Upper lobe of left lung (tissue), 4 donors: Measurements from ENCODE around the gene TLR9.

ENCODE experiments used
- POLR2A ChIP-seq, 4 donors: fragments of 450-650 bp; IDR thresholded peaks; one replicate each; pipeline ENCODE4 v1.5.1; 2016 to 2017; ENCODE audit warnings: antibody characterized with exemption in 4 of 4, mild to moderate bottlenecking in 2 of 4
- TF ChIP-seq, protein P1 (sequence below), 6 experiments: fragments of 450-650 bp in 4 of 6; fragments of 200-600 bp in 2 of 6; sonication (generic) in 2 of 6; IDR thresholded peaks; one replicate each; pipeline ENCODE4 v1.5.1; 2016 to 2019; ENCODE audit warnings: antibody characterized with exemption in 6 of 6

DNA sequence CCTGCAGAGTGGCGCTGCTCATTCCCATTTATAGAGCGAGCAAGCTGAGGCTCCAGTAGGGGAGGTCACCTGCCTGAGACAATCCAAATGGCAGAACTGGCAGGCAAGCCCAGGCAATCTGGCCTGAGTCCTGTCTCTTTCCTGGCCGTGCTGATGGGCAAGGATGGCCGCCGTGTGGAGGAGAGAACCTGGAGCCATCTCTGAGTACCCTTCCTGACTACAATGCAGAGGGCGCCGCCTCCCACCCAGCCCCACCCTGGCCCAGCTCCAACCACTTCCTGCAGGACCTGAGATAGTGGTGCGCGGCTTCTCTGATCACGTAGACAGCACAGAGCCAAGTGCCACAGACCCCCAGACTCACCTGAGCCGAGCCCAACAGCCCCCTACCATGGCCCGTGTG, 7.0 kb downstream of the TLR9 start:
- no peak for TF ChIP-seq POLR2A (IDR thresholded peaks at IDR 0.05)
- TF ChIP-seq, protein P1, sequence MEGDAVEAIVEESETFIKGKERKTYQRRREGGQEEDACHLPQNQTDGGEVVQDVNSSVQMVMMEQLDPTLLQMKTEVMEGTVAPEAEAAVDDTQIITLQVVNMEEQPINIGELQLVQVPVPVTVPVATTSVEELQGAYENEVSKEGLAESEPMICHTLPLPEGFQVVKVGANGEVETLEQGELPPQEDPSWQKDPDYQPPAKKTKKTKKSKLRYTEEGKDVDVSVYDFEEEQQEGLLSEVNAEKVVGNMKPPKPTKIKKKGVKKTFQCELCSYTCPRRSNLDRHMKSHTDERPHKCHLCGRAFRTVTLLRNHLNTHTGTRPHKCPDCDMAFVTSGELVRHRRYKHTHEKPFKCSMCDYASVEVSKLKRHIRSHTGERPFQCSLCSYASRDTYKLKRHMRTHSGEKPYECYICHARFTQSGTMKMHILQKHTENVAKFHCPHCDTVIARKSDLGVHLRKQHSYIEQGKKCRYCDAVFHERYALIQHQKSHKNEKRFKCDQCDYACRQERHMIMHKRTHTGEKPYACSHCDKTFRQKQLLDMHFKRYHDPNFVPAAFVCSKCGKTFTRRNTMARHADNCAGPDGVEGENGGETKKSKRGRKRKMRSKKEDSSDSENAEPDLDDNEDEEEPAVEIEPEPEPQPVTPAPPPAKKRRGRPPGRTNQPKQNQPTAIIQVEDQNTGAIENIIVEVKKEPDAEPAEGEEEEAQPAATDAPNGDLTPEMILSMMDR (IDR thresholded peaks at IDR 0.05): no peak
